NCI-H526 treated with DMSO at 0.1 percent for 48 hours (cell line): ENCODE measurements around the gene CATSPERE.
"Not testable (repeated sequence)": the region's sequence is repeated elsewhere in the genome, so short reads cannot be mapped to it uniquely, and the experiment has no call there.

Experiments
- DNase-seq: peaks from one replicate; lab custom pipeline; 2025; lab: John Stamatoyannopoulos, UW

CATSPERE gene

GRCh38 chr1:244448279-244449036, 12.6 kb upstream of the CATSPERE start:
- no peak for DNase-seq

DNA sequence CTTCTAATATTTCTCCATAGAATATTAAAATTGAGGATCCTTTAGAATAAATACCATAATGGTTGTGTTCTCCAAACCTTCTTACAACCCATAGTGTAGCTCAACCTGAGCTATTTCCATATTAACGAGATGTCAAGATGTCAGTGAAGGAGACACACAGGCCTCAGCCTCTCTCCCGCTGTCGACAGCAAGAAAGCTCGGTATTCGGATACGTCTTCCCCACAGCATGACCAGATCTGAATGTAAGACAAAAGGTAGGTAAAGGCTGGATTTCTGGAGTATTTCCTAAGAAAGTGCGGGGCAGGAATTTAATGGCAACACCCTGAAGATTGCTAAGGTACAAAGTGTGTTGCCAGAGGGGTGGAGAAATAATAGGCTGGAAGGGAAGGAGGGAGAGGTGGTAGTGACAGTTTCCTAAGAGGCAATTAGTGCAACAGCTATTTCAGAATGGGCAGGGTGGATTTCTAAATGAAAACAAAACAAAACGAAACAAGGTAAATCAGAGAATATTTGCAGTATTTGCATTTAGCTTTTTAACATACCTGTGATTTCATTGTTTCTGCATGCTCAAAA, 11.1 kb upstream of the CATSPERE start:
- DNase-seq: no peak

DNA sequence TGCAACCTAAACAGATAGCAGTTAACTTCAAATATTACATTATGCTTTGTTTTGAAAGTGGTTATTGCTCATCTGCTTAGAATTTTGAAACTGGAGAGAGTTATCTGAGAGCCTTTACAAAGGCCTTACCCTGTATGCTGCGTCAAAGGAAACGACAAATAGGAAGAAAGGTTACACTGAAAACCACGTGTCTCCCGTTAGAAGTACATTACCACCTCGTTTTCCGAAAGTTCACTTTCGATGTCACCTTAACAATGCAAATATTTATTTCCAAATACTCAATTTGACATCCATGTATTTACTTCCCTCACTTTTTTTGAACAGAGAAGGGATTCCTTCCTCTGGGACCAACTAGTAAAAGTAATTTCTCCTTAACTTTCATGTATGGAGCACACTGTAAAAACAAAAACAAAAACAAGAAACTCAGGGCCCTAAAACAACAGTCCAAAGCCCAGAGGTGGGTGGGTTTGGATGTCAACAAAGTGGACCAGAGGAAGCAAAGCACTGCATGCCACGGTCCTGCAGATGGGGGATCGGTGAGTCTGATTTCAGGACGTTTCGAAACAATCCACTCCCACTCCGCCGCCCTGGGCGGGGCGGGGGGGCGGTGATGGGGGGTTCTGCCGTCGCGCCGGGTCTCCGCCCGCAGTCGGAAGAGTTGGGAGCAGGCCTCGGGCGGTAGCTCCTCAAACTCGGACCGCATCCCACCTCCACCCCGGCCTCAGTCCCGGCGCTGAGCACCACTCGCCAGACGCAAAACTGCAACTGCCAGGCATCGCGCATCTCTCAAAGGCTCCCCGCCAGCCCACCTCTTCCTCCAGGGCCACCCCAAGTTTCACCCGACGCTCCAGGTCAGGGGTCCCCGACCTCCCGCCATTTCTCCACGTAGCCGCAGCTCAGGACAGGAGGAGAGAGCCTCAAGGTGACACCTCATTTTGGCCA, 10.2 kb upstream of the CATSPERE start:
- no peak for DNase-seq

DNA sequence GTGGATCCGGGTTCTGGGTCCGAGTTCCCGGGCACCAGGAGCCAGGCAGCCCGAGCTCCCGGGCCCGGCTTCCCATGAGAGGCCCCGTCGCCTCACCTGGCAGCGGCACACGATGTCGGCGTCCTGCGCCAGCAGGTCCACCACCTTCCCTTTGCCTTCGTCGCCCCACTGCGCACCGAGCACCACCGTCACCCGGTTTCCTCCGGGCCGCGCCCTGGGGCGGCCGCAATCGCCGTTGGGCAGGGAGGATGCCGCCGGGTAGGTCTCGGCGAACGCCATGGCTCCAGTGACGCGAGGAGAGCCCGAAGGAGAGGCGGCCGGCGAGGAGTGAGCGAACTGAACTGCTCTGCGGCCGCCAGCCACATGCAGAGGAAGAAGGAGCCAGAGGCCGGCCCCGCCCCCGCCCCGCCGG, 9.5 kb upstream of the CATSPERE start, which contains the start of gene ADSS2:
Gene ADSS2 (minus strand): TSS at position 371 of the 412 bp plus-strand sequence. CDS start 92 bp downstream, at position 279.
- no peak for DNase-seq

DNA sequence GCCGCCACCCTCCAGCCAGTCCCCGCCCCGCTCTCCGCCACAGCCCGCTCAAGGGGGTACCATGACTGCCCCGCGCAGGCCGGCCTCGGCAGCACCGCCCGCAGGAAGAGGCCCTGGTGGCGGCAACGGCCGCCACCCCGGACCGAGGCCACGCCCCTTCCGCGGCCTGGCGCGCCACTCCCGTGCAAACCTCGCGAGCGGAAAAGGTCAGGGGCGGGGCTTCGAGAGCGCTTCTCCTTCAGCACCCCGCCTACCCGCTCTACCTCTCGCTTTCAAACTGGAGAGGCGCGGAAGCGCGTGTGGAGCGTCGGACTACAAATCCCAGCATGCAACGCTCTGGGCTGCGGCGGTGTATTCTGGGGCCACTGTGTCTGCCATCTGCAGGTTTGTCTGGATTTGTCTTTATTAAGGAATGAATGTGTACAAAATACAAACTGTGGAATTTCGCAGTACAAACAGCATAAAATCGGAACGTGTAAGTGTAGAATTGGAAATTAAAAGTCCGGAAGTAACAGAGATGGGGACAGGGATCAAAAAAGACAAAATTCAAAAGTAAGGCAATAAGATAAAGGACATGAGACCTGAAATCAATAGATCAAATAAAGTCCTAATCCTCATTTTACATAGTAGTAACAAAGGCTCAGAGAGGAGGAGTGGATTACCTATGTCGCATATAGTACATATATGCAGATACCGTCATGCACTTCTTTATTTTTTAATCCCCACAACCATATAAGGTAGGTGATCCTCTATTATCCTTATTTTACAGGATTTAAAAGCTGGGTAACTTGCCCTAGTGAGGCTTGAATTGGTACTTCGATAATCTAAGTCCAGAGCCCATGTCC, 8.9 kb upstream of the CATSPERE start:
- peak; percentile 94 for DNase-seq

GRCh38 chr1:244454412-244454811, 6.7 kb upstream of the CATSPERE start:
- DNase-seq: no peak

- no peak for DNase-seq
These were observed 4.5 kb upstream of the CATSPERE start for GRCh38 chr1:244456586-244456985.

- no peak for DNase-seq
These were observed 2.3 kb upstream of the CATSPERE start for GRCh38 chr1:244458781-244459180.

DNA sequence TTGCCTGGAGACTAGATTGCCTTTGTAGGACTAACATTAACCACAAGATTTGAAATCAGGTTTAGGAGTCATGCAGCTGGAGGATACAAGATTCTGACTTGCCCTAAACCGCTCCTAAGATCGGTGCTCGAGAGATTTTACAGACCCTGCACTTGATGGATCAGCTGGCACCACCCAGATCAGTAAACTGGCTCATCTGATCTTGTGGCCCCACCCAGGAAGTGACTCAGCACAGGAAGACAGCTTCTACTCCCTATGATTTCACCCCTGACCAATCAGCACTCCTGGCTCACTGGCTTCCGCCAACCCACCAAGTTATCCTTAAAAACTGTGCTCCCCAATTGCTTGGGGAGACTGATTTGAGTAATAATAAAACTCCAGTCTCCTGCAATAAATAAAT, 876 bp upstream of the CATSPERE start:
- no peak for DNase-seq

DNA sequence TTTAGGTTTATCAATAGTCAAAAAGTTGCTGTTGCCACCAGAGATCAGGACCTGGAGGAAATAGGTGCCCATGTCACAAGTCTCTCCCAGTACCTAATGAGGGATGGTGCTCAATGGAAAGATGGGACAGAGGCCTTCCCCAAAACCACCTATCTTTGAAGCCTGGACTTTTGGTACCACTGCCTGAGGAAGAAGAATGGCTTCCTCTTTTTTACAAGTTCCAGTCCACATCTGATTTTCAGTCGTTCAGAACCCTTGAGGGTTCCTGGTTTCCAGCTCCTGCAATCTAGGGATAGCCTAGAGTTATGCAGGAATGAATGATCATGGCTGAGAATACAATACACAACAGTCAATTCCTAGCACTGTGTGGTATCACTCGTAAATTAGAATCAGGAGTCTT, 5.7 kb downstream of the CATSPERE start:
- DNase-seq: no peak

DNA sequence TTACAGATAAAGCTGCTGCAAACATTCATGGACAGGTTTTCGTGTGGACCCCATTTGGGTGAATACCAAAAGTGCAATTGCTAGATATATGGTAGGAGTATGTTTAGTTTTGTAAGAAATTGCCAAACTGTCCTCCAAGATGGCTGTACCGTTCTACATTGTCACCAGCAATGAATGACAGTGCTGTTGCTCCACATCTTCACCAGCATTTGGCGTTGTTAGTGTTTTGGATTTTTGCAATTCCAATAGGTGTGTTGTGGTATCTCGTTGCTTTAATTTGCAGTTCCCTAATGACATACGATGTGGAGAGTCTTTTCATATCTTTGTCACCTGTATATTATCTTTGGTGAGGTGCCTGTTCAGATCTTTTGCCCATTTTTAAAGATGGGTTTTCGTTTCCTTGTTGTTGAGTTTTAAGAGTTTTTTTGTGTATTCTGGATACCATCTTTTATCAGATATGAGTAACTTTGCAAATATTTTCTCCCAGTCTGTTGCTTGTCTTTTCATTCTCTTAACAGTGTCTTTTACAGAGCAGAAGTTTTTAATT, 12.1 kb downstream of the CATSPERE start:
- no peak for DNase-seq

DNA sequence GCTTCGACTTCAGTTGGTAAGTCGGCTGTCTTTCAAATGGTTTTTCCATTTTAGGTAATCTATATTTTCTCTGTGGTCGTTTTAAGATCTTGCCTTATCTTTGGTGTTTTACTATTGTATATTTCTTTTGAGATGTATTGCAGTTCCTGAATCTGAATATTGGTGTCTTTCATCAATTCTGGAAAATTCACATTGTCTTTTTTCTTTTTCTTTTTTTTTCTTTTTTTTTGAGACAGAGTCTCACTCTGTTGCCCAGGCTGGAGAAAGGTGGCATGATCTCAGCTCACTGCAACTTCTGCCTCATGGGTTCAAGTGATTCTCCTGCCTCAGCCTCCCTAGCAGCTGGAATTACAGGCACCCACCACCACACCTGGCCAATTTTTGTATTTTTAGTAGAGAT, 23.9 kb downstream of the CATSPERE start:
- not testable (repeated sequence) for DNase-seq

DNA sequence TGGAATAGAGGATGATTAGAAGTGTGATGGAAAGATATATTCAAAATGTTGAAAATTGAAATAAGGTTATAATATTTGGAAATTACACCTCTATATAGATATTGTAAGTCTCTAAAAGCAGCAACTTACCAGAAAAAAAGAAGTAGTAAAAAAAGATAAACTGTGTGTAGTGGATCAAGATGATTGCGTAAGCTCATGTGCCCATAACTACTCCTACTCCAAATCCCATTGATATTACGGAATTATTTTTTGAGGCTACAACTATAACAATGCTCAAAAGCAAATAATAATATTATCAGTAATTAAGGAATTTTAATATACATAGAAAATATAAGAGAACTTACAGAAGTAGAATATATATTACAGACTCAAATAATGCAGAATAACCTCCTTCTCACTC, 33.6 kb downstream of the CATSPERE start:
- DNase-seq: no peak

DNA sequence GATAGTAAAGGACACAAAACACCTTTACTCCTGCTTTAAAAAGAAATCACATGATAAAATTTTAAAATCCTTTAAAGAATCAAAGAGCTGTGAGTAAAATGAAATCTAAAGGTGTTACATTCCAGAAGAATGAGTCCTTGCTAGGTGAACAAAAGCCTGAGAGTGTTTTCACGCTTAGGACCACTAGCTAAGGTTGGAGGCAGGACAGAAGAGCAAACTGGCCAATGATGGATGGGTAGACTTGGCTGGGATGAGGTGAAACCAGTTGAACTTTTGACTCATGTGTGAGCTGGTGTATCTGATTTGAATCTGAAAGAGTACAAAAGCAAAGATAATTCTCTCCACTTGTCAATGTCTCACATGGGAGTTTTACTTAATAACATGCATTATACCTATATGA, 35.1 kb downstream of the CATSPERE start:
- DNase-seq: no peak

- DNase-seq: no peak
These were observed 36.7 kb downstream of the CATSPERE start for GRCh38 chr1:244497805-244498204.

DNA sequence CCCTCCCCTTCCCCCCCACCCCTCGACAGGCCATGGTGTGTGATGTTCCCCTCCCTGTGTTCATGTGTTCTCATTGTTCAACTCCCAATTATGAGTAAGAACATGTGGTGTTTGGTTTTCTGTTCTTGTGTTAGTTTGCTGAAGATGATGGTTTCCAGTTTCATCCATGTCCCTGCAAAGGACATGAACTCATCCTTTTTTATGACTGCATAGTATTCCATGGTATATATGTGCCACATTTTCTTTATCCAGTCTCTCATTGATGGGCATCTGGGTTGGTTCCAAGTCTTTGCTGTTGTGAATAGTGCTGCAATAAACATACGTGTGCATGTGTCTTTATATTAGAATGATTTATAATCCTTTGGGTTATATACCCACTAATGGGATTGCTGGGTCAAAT, 38.4 kb downstream of the CATSPERE start:
- not testable (repeated sequence) for DNase-seq

GRCh38 chr1:244500515-244500914, 39.4 kb downstream of the CATSPERE start:
- not testable (repeated sequence) for DNase-seq

GRCh38 chr1:244502630-244503029, 41.6 kb downstream of the CATSPERE start:
- DNase-seq: no peak

DNA sequence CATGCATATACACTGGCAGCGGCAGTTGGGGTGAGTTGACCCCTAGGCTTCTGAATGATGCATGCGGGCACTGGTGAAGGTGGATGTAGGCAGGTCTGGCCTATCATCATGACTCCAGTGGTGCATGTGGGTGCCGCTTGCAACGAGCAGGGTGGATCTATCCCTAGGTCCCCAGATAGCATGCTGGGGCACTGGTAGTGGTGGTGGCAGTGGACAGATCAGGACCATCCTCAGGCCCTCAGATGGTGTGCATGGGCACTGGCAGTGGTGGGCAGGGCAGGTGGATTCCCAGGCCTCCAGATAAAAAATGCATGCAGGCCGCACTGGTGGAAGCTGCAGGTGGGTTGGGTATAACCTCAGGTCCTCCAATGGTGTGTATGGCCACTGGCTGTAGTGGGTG, 52.4 kb downstream of the CATSPERE start:
- no peak for DNase-seq

DNA sequence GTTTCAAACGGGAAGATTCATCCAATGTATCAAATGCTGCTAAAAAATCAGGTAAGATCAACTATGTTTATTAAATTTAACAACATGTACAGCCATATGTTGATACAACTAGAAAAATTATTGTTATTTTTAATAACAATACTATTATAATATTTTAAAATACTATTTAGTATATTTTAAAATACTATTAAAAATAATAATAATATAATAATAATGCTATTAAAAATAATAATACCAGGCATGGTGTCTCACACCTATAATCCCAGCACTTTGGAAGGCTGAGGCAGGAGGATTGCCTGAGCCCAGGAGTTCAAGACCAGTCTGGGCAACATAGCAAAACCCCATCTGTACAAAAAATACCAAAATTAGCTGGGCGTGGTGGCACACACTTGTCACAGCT, 54.6 kb downstream of the CATSPERE start:
- DNase-seq: no peak

- no peak for DNase-seq
These were observed 75.2 kb downstream of the CATSPERE start for GRCh38 chr1:244536316-244536715.
